Measurements from ENCODE around the gene KRTAP3-3. TPM values are rescaled to one million over a fixed set of nuclear protein-coding genes. Genes with fewer than 3 reads are reported as not detected.
"Not testable (repeated sequence)": the region's sequence is repeated elsewhere in the genome, so short reads cannot be mapped to it uniquely, and the experiment has no call there.

Gene KRTAP3-3
- not detected for polyA plus RNA-seq (2013, experiment 1 of 2)
- not detected for polyA plus RNA-seq (2013, experiment 2 of 2)

DNA sequence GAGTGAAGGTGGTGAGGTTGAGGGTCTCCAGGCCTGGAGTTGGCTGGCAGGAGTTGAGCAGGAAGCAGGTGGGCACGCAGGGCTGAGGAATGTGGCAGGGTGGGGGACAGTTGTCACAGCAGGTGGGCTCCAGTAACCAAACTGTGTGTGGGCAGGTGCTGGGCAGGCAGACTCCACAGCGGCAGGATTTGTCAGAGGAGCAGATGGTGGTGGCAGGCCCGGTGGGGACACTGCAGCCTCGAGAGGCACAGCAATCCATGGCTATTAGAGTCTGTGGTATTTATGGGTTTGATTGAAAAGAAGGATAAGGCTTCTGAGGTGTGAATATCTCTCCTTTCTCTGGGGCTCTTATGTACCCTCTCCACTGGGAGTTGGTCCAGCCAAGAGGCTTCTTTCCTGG is at the start of gene KRTAP3-3:
TSS of gene KRTAP3-3 (minus strand) at position 326 of the 400 bp plus-strand sequence. CDS start at position 259, 67 bp downstream.
- H3K36me3 ChIP-seq (ENCODE audit: insufficient read depth, low read length) = no peaks in the 10 kb centered on the region
- no peak within 1 kb of the TSS for H3K27ac ChIP-seq (ENCODE audit: low read depth, low read length)
- no peak within 1 kb of the TSS for H3K4me3 ChIP-seq (ENCODE audit: low read length)
- WGBS = 74% methylated on average over 4 of the region's 4 CpGs
- no peaks in the 10 kb centered on the region; the same call in 1 of the 2 replicates for H3K9me3 ChIP-seq (ENCODE audit: insufficient read depth, low read depth, low read length)
- H3K4me1 ChIP-seq (ENCODE audit: insufficient read depth, low read length) = no peaks in the 10 kb centered on the region
- no peaks in the 10 kb centered on the region for H3K27me3 ChIP-seq (ENCODE audit: insufficient read depth, low read length)
- no peak within 1 kb of the TSS for H3K9ac ChIP-seq (ENCODE audit: low read depth, low read length)

DNA sequence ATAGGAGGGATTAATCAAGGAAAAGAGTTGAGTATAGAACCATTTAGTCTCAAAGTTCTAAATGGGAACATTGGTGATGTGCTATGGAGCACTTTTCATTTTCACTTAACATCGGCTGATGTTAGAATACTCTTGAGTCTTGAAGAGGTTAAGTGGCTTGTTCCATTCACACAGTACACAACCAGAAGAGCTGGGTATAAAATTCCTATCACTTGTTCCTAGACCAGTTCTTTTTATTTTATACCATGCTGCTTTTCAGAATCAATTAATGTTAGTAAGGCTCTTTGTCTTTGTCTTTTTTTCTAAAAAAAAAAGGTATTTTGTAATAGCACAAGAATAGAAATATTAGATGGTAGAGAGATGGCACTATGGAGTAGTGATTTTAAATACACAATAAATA is 49.0 kb upstream of the KRTAP3-3 start:
- 100% methylated on average over 1 of the region's 1 CpG for WGBS
- Histone ChIP-seq H3K4me1 (ENCODE audit: insufficient read depth, low read length) (peaks cover 16% of the 10 kb centered on the region), H3K9ac (ENCODE audit: low read depth, low read length) (no peak overlapping the region), H3K27ac (ENCODE audit: low read depth, low read length) (no peak overlapping the region), H3K9me3 (ENCODE audit: insufficient read depth, low read depth, low read length) (no peaks in the 10 kb centered on the region), H3K27me3 (ENCODE audit: insufficient read depth, low read length) (no peaks in the 10 kb centered on the region), H3K36me3 (ENCODE audit: insufficient read depth, low read length) (no peaks in the 10 kb centered on the region), H3K4me3 (ENCODE audit: low read length) (no peak overlapping the region)

DNA sequence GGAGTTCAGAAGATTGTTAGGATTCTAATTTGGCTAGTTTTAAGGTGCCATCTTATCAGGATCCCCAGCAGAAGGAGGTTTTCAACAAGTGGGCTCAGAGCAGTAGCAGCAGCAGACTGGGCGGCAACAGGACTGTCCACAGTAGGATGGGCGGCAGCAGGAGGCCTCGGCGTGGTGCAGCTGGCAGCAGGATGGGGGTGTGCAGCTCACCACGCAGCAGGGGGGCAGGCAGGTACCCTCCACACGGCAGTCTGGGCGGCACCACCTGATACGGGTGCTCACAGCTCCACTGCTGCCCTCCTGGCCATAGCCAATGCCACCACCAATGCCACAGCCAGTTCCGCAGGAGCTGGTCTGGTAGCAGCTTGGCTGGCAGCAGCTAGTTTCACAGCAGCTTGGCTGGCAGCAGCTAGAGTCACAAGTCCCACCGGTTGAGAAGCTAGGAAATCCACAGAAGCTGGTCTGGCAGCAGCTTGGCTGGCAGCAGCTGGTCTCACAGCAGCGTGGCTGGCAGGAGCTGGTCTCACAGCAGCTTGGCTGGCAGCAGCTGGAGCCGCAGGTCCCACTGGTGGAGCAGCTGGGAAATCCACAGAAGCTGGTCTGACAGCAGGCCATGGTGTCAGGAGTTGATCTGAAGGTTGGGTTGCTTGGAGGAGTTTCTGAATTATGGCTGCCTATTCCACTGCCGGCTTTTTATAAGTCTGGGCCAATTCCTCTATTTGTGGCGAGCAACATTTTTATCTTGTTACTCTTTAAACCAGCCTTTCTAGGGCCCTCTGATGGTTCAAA is 47.0 kb upstream of the KRTAP3-3 start, which contains the start of gene KRTAP1-1:
TSS of gene KRTAP1-1 (minus strand) at position 668 of the 789 bp plus-strand sequence. CDS start at position 615, 53 bp downstream.
- peaks cover 23% of the 10 kb centered on the region for H3K4me1 ChIP-seq (ENCODE audit: insufficient read depth, low read length)
- not testable (repeated sequence) for H3K9me3 ChIP-seq (ENCODE audit: insufficient read depth, low read depth, low read length); H3K27ac ChIP-seq (ENCODE audit: low read depth, low read length); H3K27me3 ChIP-seq (ENCODE audit: insufficient read depth, low read length); H3K36me3 ChIP-seq (ENCODE audit: insufficient read depth, low read length); H3K9ac ChIP-seq (ENCODE audit: low read depth, low read length); H3K4me3 ChIP-seq (ENCODE audit: low read length)
- WGBS = 92% methylated on average over 11 of the region's 14 CpGs

DNA sequence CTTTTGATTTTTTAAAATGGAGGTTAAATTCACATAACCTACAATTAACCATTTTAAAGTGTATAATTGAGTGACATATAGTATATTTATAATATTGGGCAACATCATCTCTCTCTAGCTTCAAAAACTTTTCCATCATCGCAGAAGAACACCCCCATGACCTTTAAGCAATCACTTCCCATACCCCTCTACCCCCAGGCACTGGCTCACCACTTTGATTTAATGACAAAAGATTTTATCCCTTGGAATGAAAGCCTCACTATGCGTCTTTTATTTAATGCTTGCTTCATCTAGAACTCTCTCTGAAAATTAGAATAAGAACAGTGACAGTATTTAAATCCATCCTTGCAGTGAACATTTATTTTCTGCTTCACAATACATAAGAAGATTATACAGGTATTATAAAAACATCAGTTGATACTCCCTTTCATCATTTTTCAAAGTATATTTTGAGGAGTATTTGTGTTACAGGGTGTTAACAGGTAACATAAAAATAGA is 43.9 kb upstream of the KRTAP3-3 start:
- 58% methylated on average over 2 of the region's 2 CpGs for WGBS
- Histone ChIP-seq H3K4me1 (ENCODE audit: insufficient read depth, low read length) (peaks cover 23% of the 10 kb centered on the region), H3K27me3 (ENCODE audit: insufficient read depth, low read length) (no peaks in the 10 kb centered on the region), H3K9ac (ENCODE audit: low read depth, low read length) (no peak overlapping the region), H3K4me3 (ENCODE audit: low read length) (no peak overlapping the region), H3K27ac (ENCODE audit: low read depth, low read length) (no peak overlapping the region), H3K9me3 (ENCODE audit: insufficient read depth, low read depth, low read length) (no peaks in the 10 kb centered on the region), H3K36me3 (ENCODE audit: insufficient read depth, low read length) (no peaks in the 10 kb centered on the region)

DNA sequence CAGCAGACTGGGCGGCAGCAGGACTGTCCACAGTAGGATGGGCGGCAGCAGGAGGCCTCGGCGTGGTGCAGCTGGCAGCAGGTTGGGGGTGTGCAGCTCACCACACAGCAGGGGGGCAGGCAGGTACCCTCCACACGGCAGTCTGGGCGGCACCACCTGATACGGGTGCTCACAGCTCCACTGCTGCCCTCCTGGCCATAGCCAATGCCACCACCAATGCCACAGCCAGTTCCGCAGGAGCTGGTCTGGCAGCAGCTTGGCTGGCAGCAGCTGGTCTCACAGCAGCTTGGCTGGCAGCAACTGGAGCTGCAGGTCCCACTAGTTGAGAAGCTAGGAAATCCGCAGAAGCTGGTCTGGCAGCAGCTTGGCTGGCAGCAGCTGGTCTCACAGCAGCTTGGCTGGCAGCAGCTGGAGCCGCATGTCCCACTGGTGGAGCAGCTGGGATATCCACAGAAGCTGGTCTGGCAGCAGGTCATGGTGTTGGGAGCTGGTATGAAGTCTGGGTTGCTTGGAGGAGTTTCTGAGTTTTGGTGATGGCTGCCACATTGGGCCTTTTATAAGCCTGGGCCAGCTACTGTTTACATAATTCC is 40.5 kb upstream of the KRTAP3-3 start, which contains the start of gene KRTAP1-3:
TSS of gene KRTAP1-3 (minus strand) at position 529 of the 590 bp plus-strand sequence. CDS start at position 476, 53 bp downstream.
- 94% methylated on average over 9 of the region's 10 CpGs for WGBS
- H3K4me3 ChIP-seq (ENCODE audit: low read length); H3K27me3 ChIP-seq (ENCODE audit: insufficient read depth, low read length); H3K27ac ChIP-seq (ENCODE audit: low read depth, low read length); H3K9ac ChIP-seq (ENCODE audit: low read depth, low read length); H3K36me3 ChIP-seq (ENCODE audit: insufficient read depth, low read length); H3K9me3 ChIP-seq (ENCODE audit: insufficient read depth, low read depth, low read length): not testable (repeated sequence)
- peaks cover 22% of the 10 kb centered on the region for H3K4me1 ChIP-seq (ENCODE audit: insufficient read depth, low read length)

DNA sequence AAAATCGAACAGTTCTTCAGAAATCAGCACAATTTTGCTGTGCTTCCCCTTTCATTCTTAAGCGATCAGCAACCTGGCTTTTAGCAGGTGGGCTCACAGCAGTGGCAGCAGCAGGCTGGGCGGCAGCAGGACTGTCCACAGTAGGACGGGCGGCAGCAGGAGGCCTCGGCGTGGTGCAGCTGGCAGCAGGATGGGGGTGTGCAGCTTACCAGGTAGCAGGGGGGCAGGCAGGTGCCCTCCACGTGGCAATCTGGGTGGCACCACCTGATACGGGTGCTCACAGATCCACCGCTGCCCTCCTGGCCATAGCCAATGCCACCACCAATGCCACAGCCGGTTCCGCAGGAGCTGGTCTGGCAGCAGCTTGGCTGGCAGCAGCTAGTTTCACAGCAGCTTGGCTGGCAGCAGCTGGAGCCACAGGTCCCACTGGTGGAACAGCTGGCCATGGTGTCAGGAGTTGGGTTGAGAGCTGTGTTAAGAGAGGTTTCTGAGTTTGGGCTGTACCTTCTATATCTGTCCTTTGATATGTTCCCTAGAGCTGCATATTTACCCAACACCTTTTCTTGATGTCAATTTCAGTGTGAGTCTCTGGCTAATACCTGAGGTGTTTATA is 35.8 kb upstream of the KRTAP3-3 start, which contains the start of gene KRTAP1-4:
TSS of gene KRTAP1-4 (minus strand) at position 563 of the 613 bp plus-strand sequence. CDS start at position 446, 117 bp downstream.
- no peaks in the 10 kb centered on the region for H3K9me3 ChIP-seq (ENCODE audit: insufficient read depth, low read depth, low read length)
- WGBS = 93% methylated on average over 12 of the region's 12 CpGs
- no peak within 1 kb of the TSS for H3K9ac ChIP-seq (ENCODE audit: low read depth, low read length)
- H3K36me3 ChIP-seq (ENCODE audit: insufficient read depth, low read length) = no peaks in the 10 kb centered on the region
- no peak within 1 kb of the TSS for H3K4me3 ChIP-seq (ENCODE audit: low read length)
- no peaks in the 10 kb centered on the region for H3K27me3 ChIP-seq (ENCODE audit: insufficient read depth, low read length)
- no peaks in the 10 kb centered on the region for H3K4me1 ChIP-seq (ENCODE audit: insufficient read depth, low read length)
- no peak within 1 kb of the TSS for H3K27ac ChIP-seq (ENCODE audit: low read depth, low read length)

DNA sequence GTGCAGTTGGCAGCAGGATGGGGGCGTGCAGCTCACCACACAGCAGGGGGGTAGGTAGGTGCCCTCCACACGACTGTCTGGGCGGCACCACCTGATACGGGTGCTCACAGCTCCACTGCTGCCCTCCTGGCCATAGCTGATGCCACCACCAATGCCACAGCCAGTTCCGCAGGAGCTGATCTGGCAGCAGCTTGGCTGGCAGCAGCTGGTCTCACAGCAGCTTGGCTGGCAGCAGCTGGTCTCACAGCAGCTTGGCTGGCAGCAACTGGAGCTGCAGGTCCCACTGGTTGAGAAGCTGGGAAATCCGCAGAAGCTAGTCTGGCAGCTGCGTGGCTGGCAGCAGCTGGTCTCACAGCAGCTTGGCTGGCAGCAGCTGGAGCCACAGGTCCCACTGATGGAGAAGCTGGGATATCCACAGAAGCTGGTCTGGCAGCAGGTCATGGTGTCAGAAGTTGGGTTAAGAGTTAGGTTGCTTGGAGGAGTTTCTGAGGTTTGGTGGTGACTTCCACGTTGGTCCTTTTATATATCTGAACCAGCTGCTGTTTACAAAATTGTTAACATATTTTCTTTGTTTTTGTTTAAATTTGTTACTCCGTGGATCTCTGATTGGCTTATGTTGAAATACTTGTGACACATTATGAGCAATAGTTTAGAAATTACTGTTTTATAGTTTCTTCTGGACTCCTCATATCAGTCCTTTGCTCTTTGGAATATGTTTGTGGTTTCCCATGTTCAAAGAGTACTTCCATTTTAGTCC is 32.9 kb upstream of the KRTAP3-3 start, which contains the start of gene KRTAP1-5:
TSS of gene KRTAP1-5 (minus strand) at position 494 of the 757 bp plus-strand sequence. CDS start at position 441, 53 bp downstream.
- Histone ChIP-seq H3K27ac (ENCODE audit: low read depth, low read length) (no peak within 1 kb of the TSS), H3K36me3 (ENCODE audit: insufficient read depth, low read length) (no peaks in the 10 kb centered on the region), H3K27me3 (ENCODE audit: insufficient read depth, low read length) (no peaks in the 10 kb centered on the region), H3K9me3 (ENCODE audit: insufficient read depth, low read depth, low read length) (no peaks in the 10 kb centered on the region), H3K9ac (ENCODE audit: low read depth, low read length) (no peak within 1 kb of the TSS), H3K4me1 (ENCODE audit: insufficient read depth, low read length) (no peaks in the 10 kb centered on the region), H3K4me3 (ENCODE audit: low read length) (no peak within 1 kb of the TSS)
- WGBS = 89% methylated on average over 9 of the region's 9 CpGs

DNA sequence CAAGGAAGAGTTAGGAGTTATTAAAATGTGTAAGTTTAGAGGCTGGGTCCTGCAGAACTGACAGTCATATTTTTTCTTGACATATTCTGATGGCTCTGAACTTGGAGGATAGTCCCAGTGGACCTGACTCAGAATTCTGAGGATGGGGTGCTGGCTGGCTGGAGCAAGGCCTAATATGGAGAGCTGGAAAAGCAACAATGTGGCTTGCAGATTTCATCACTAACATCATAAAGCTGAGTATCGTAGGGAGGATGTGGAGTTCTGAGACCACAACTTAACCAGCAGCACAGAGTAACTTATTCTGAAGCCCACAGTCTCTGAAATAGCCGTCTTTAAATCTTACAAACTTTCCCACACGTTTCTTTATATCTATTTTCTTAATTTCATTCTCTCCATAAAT is 30.7 kb upstream of the KRTAP3-3 start:
- H3K9ac ChIP-seq (ENCODE audit: low read depth, low read length) = no peak overlapping the region
- H3K9me3 ChIP-seq (ENCODE audit: insufficient read depth, low read depth, low read length) = no peaks in the 10 kb centered on the region
- no peak overlapping the region for H3K27ac ChIP-seq (ENCODE audit: low read depth, low read length)
- H3K36me3 ChIP-seq (ENCODE audit: insufficient read depth, low read length) = no peaks in the 10 kb centered on the region
- no peaks in the 10 kb centered on the region for H3K4me1 ChIP-seq (ENCODE audit: insufficient read depth, low read length)
- no peak overlapping the region for H3K4me3 ChIP-seq (ENCODE audit: low read length)
- WGBS = 98% methylated on average over 3 of the region's 3 CpGs
- H3K27me3 ChIP-seq (ENCODE audit: insufficient read depth, low read length) = no peaks in the 10 kb centered on the region

DNA sequence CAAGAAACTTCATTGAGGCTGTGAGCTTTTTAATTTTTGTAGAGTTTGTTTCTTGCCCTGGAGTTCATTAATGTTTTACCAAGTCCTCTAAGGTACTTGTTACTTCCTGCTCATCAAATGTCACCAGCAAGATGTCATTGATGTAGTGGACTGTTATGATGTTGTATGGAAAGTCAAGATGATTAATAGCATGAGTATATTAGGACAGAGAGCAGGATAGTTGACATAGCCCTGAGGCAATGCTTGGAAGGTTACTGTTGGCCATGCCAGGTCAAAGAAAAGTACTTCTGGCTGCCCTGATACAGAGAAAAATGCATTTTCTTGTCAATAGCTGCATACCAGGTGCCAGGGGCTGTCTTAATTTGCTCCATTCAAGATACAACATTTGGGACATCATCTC is 26.4 kb upstream of the KRTAP3-3 start:
- Histone ChIP-seq H3K27me3 (ENCODE audit: insufficient read depth, low read length) (no peaks in the 10 kb centered on the region), H3K27ac (ENCODE audit: low read depth, low read length) (no peak overlapping the region), H3K4me1 (ENCODE audit: insufficient read depth, low read length) (no peaks in the 10 kb centered on the region), H3K9me3 (ENCODE audit: insufficient read depth, low read depth, low read length) (no peaks in the 10 kb centered on the region), H3K9ac (ENCODE audit: low read depth, low read length) (no peak overlapping the region), H3K36me3 (ENCODE audit: insufficient read depth, low read length) (no peaks in the 10 kb centered on the region), H3K4me3 (ENCODE audit: low read length) (no peak overlapping the region)

DNA sequence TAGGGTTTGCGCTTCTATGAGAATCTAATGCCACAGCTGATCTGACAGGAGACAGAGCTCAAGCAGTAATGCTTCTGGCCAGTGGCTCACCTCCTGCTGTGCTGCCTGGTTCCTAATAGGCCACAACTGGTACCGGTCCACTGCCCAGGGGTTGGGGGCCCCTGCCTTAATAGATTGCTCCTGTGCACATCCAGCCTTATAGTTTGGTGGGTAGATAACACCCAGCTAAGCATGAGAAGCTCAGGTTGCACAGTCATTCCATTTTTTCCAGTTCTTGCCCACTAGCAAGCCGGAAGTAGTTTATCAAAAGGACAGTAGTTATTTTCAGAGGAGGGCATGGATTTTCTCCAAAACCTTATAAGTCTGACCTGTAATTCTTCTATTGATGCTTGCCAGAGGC is 25.5 kb upstream of the KRTAP3-3 start:
- Histone ChIP-seq H3K27me3 (ENCODE audit: insufficient read depth, low read length) (no peaks in the 10 kb centered on the region), H3K36me3 (ENCODE audit: insufficient read depth, low read length) (no peaks in the 10 kb centered on the region), H3K27ac (ENCODE audit: low read depth, low read length) (no peak overlapping the region), H3K9me3 (ENCODE audit: insufficient read depth, low read depth, low read length) (no peaks in the 10 kb centered on the region), H3K9ac (ENCODE audit: low read depth, low read length) (no peak overlapping the region), H3K4me1 (ENCODE audit: insufficient read depth, low read length) (no peaks in the 10 kb centered on the region), H3K4me3 (ENCODE audit: low read length) (no peak overlapping the region)
- 96% methylated on average over 3 of the region's 3 CpGs for WGBS

Measured in HUES64 (cell line).